Neural cell (in vitro differentiated cells): ENCODE results near the gene TRIM66.

ENCODE experiments used
- EP300 ChIP-seq: fragments of 450-650 bp; conservative IDR thresholded peaks from 2 replicates; pipeline ENCODE4 v1.6.1; 2014; ENCODE audit warnings: antibody characterized with exemption, mild to moderate bottlenecking, moderate library complexity; ENCODE audit not compliant: poor library complexity, severe bottlenecking
- EZH2 ChIP-seq: fragments of 200-600, 300-800 bp; shearing (Covaris generic), sonication (generic); IDR thresholded peaks from 2 replicates; pipeline ENCODE4 v1.6.1; 2014; ENCODE audit warnings: antibody characterized with exemption, low read length, borderline replicate concordance, mild to moderate bottlenecking; ENCODE audit not compliant: insufficient read depth, poor library complexity, severe bottlenecking
- MXI1 ChIP-seq: fragments of 450-650 bp; conservative IDR thresholded peaks from 2 replicates; pipeline ENCODE4 v1.6.1; 2014; ENCODE audit warnings: antibody characterized with exemption, mild to moderate bottlenecking; ENCODE audit not compliant: poor library complexity, severe bottlenecking
- POLR2AphosphoS5 ChIP-seq: IDR thresholded peaks from 2 replicates; pipeline ENCODE4 v1.6.1; 2012
- RAD21 ChIP-seq: fragments of 450-650 bp; conservative IDR thresholded peaks from 2 replicates; pipeline ENCODE4 v1.6.1; 2014; ENCODE audit warnings: antibody characterized with exemption, mild to moderate bottlenecking, moderate library complexity
- TAF1 ChIP-seq: IDR thresholded peaks from 2 replicates; pipeline ENCODE4 v1.6.1; 2012; ENCODE audit warnings: low read depth
- TF ChIP-seq, protein P1 (sequence below): fragments of 450-650 bp; IDR thresholded peaks from 2 replicates; pipeline ENCODE4 v1.5.1; 2014; ENCODE audit warnings: antibody characterized with exemption, mild to moderate bottlenecking, moderate library complexity; ENCODE audit not compliant: poor library complexity, severe bottlenecking
- TF ChIP-seq, protein P2 (sequence below): IDR thresholded peaks from 2 replicates; pipeline ENCODE4 v1.6.1; 2012; ENCODE audit warnings: borderline replicate concordance

DNA sequence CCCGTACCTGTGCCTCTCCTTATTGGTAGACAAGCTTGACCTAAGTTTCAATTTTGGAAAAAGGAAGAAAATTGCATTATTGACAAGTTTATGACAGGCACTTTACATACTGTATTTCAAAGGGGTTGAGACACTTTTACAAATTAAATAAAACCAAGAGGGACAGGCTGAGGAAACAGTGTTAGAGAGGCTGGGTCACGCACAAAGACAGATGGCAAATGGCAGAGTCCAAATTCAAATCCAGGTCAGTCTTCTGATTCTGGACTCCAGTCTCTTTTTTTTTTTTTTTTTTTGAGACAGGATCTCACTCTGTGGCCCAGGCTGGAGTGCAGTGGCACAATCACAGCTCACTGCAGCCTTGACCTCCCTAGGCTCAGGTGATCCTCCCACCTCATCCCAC, 10.1 kb downstream of the TRIM66 start:
- TF ChIP-seq, protein P1, sequence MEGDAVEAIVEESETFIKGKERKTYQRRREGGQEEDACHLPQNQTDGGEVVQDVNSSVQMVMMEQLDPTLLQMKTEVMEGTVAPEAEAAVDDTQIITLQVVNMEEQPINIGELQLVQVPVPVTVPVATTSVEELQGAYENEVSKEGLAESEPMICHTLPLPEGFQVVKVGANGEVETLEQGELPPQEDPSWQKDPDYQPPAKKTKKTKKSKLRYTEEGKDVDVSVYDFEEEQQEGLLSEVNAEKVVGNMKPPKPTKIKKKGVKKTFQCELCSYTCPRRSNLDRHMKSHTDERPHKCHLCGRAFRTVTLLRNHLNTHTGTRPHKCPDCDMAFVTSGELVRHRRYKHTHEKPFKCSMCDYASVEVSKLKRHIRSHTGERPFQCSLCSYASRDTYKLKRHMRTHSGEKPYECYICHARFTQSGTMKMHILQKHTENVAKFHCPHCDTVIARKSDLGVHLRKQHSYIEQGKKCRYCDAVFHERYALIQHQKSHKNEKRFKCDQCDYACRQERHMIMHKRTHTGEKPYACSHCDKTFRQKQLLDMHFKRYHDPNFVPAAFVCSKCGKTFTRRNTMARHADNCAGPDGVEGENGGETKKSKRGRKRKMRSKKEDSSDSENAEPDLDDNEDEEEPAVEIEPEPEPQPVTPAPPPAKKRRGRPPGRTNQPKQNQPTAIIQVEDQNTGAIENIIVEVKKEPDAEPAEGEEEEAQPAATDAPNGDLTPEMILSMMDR = no peak
- TF ChIP-seq POLR2AphosphoS5 = no peak
- no peak for TF ChIP-seq EP300
- no peak for TF ChIP-seq EZH2
- TF ChIP-seq TAF1 = no peak
- TF ChIP-seq MXI1 = no peak
- TF ChIP-seq, protein P2, sequence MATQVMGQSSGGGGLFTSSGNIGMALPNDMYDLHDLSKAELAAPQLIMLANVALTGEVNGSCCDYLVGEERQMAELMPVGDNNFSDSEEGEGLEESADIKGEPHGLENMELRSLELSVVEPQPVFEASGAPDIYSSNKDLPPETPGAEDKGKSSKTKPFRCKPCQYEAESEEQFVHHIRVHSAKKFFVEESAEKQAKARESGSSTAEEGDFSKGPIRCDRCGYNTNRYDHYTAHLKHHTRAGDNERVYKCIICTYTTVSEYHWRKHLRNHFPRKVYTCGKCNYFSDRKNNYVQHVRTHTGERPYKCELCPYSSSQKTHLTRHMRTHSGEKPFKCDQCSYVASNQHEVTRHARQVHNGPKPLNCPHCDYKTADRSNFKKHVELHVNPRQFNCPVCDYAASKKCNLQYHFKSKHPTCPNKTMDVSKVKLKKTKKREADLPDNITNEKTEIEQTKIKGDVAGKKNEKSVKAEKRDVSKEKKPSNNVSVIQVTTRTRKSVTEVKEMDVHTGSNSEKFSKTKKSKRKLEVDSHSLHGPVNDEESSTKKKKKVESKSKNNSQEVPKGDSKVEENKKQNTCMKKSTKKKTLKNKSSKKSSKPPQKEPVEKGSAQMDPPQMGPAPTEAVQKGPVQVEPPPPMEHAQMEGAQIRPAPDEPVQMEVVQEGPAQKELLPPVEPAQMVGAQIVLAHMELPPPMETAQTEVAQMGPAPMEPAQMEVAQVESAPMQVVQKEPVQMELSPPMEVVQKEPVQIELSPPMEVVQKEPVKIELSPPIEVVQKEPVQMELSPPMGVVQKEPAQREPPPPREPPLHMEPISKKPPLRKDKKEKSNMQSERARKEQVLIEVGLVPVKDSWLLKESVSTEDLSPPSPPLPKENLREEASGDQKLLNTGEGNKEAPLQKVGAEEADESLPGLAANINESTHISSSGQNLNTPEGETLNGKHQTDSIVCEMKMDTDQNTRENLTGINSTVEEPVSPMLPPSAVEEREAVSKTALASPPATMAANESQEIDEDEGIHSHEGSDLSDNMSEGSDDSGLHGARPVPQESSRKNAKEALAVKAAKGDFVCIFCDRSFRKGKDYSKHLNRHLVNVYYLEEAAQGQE = no peak
- TF ChIP-seq RAD21 = no peak
